Activated naive CD8-positive, alpha-beta T cell (primary cell): Measurements from ENCODE around the gene SLC39A8.

Experiments used
- H3K27ac Mint-ChIP-seq: one replicate; pipeline ENCODE4 v1.8.0; 2021; ENCODE audit warnings: mixed read lengths
- H3K27me3 Mint-ChIP-seq: one replicate; pipeline ENCODE4 v1.8.0; 2021; ENCODE audit warnings: mixed read lengths
- H3K36me3 Mint-ChIP-seq: one replicate; pipeline ENCODE4 v1.8.0; 2021; ENCODE audit warnings: mixed read lengths
- H3K4me1 Mint-ChIP-seq: one replicate; pipeline ENCODE4 v1.8.0; 2021; ENCODE audit warnings: low read depth, mixed read lengths
- H3K4me3 Mint-ChIP-seq: one replicate; pipeline ENCODE4 v1.8.0; 2021; ENCODE audit warnings: mild to moderate bottlenecking, mixed read lengths
- H3K9me3 Mint-ChIP-seq: one replicate; pipeline ENCODE4 v1.8.0; 2021; ENCODE audit warnings: low read depth, mixed read lengths

Gene SLC39A8

DNA sequence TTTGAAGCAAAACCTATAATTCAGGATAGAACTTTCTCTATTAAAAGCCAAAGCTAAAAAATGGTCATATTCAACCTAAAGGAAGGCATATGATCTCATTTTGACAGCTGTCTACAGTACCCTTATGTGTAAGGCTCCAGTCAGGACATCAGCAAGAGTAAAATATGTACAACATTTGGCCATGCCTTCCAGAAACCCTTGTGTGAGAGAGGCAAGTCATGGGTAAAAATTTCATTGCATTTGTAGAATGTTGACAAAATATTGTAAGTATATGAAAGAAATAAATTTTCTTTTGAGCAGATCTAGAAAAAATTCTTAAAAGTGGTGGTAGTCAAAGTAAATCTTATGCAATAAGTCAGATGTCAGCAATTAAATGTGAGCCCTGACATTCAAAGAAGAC lies 132.3 kb downstream of the SLC39A8 start:
- Mint-ChIP-seq H3K36me3 (no peaks in the 10 kb centered on the region), H3K9me3 (no peaks in the 10 kb centered on the region), H3K27ac (no peak overlapping the region), H3K27me3 (peaks cover 7% of the 10 kb centered on the region), H3K4me1 (no peaks in the 10 kb centered on the region), H3K4me3 (no peak overlapping the region)
